Endothelial cell (in vitro differentiated cells): ENCODE data around the gene PML. TPM values are rescaled to one million over a fixed set of nuclear protein-coding genes. Genes with fewer than 3 reads are reported as not detected.

Source experiments
- DNase-seq: peaks from one replicate; pipeline ENCODE4 v3.0.0; 2021; ENCODE audit warnings: low spot score
- H3K27ac Mint-ChIP-seq: one replicate; pipeline ENCODE4 v1.8.0; 2021; ENCODE audit warnings: mixed read lengths, inconsistent platforms; ENCODE audit not compliant: unreplicated experiment
- H3K27me3 Mint-ChIP-seq: one replicate; pipeline ENCODE4 v1.8.0; 2021; ENCODE audit warnings: mild to moderate bottlenecking, moderate library complexity, mixed read lengths, inconsistent platforms; ENCODE audit not compliant: unreplicated experiment
- H3K36me3 Mint-ChIP-seq: one replicate; pipeline ENCODE4 v1.8.0; 2021; ENCODE audit warnings: mild to moderate bottlenecking, low read depth, mixed read lengths, inconsistent platforms; ENCODE audit not compliant: unreplicated experiment
- H3K4me1 Mint-ChIP-seq: one replicate; pipeline ENCODE4 v1.8.0; 2021; ENCODE audit warnings: mild to moderate bottlenecking, mixed read lengths, inconsistent platforms; ENCODE audit not compliant: unreplicated experiment
- H3K4me3 Mint-ChIP-seq: one replicate; pipeline ENCODE4 v1.8.0; 2021; ENCODE audit warnings: mild to moderate bottlenecking, mixed read lengths, inconsistent platforms; ENCODE audit not compliant: unreplicated experiment
- H3K9me3 Mint-ChIP-seq: one replicate; pipeline ENCODE4 v1.8.0; 2021; ENCODE audit warnings: mixed read lengths, inconsistent platforms; ENCODE audit not compliant: unreplicated experiment
- CTCF ChIP-seq: fragments of 200-600 bp; sonication (generic); IDR thresholded peaks from one replicate; pipeline ENCODE4 v1.5.0; 2021; ENCODE audit warnings: antibody characterized with exemption; ENCODE audit not compliant: unreplicated experiment
- total RNA-seq: library from RNA; stranded (reverse); fragmentation: NEBNext Ultra II Directional; extraction: Animal tissue kit (Norgen Biotek cat#: 25700); gene quantifications from one replicate; pipeline ENCODE4 v1.2.1, GENCODE V29; 2021; ENCODE audit not compliant: unreplicated experiment

The PML gene
- total RNA-seq, 1 donor from 2014 or later = 161 TPM

- Mint-ChIP-seq H3K9me3 (no peaks in the 10 kb centered on the region), H3K27ac (no peak overlapping the region), H3K27me3 (peaks cover 15% of the 10 kb centered on the region), H3K4me3 (no peak overlapping the region), H3K36me3 (peaks cover 4% of the 10 kb centered on the region), H3K4me1 (peaks cover 27% of the 10 kb centered on the region)
- no peak for TF ChIP-seq CTCF
- no peak for DNase-seq
Observed at GRCh38 chr15:73954188-73955145, 40.0 kb upstream of the PML start.

- H3K27me3 Mint-ChIP-seq = peaks cover 15% of the 10 kb centered on the region
- H3K9me3 Mint-ChIP-seq = no peaks in the 10 kb centered on the region
- no peak overlapping the region for H3K4me3 Mint-ChIP-seq
- no peak overlapping the region for H3K27ac Mint-ChIP-seq
- no peak for TF ChIP-seq CTCF
- H3K36me3 Mint-ChIP-seq = peaks cover 2% of the 10 kb centered on the region
- no peak for DNase-seq
- peaks cover 26% of the 10 kb centered on the region for H3K4me1 Mint-ChIP-seq
Observed at GRCh38 chr15:73955326-73955725, 39.2 kb upstream of the PML start.

GRCh38 chr15:73955861-73956742, 38.4 kb upstream of the PML start:
- TF ChIP-seq CTCF = no peak
- H3K27me3 Mint-ChIP-seq = peaks cover 15% of the 10 kb centered on the region
- DNase-seq = no peak
- H3K36me3 Mint-ChIP-seq = no peaks in the 10 kb centered on the region
- no peak overlapping the region for H3K27ac Mint-ChIP-seq
- no peak overlapping the region for H3K4me3 Mint-ChIP-seq
- no peaks in the 10 kb centered on the region for H3K9me3 Mint-ChIP-seq
- H3K4me1 Mint-ChIP-seq = peaks cover 21% of the 10 kb centered on the region

GRCh38 chr15:73956743-73957135, 37.8 kb upstream of the PML start:
- Mint-ChIP-seq H3K4me3 (no peak overlapping the region), H3K27me3 (peaks cover 15% of the 10 kb centered on the region), H3K36me3 (no peaks in the 10 kb centered on the region), H3K4me1 (peaks cover 19% of the 10 kb centered on the region), H3K9me3 (no peaks in the 10 kb centered on the region), H3K27ac (no peak overlapping the region)
- DNase-seq = no peak
- no peak for TF ChIP-seq CTCF
